ENCODE measurements around the gene PTPRC.

- TF ChIP-seq, protein P1, sequence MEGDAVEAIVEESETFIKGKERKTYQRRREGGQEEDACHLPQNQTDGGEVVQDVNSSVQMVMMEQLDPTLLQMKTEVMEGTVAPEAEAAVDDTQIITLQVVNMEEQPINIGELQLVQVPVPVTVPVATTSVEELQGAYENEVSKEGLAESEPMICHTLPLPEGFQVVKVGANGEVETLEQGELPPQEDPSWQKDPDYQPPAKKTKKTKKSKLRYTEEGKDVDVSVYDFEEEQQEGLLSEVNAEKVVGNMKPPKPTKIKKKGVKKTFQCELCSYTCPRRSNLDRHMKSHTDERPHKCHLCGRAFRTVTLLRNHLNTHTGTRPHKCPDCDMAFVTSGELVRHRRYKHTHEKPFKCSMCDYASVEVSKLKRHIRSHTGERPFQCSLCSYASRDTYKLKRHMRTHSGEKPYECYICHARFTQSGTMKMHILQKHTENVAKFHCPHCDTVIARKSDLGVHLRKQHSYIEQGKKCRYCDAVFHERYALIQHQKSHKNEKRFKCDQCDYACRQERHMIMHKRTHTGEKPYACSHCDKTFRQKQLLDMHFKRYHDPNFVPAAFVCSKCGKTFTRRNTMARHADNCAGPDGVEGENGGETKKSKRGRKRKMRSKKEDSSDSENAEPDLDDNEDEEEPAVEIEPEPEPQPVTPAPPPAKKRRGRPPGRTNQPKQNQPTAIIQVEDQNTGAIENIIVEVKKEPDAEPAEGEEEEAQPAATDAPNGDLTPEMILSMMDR (optimal IDR thresholded peaks at IDR 0.05 in 1 of 3, IDR thresholded peaks at IDR 0.05 in 1 of 3, conservative IDR thresholded peaks at IDR 0.05 in 1 of 3; ENCODE audit: extremely low read depth in 1 of 3, insufficient read depth in 2 of 3, low read length in 3 of 3): no peak
- TF ChIP-seq EZH2 (IDR thresholded peaks at IDR 0.05; ENCODE audit: low read length): no peak
Observed at GRCh38 chr1:198676253-198676652, 37.4 kb downstream of the PTPRC start.

Measured in keratinocyte (primary cell).